TTC549 (cell line): ENCODE measurements around the gene NPHP4.
"Not testable (repeated sequence)": the region's sequence is repeated elsewhere in the genome, so short reads cannot be mapped to it uniquely, and the experiment has no call there.

Source experiments
- FAIRE-seq: peaks from 2 replicates; lab custom pipeline; 2012; peaks lifted over from hg19 to GRCh38; lab: Jason Lieb, UNC

Gene NPHP4

GRCh38 chr1:5910276-5910620, 82.0 kb downstream of the NPHP4 start:
- FAIRE-seq: no peak

- FAIRE-seq: no peak
These were observed 82.5 kb downstream of the NPHP4 start for GRCh38 chr1:5909576-5910275.

- FAIRE-seq: no peak
These were observed 83.5 kb downstream of the NPHP4 start for GRCh38 chr1:5908461-5909375.

GRCh38 chr1:5907966-5908365, 84.3 kb downstream of the NPHP4 start:
- no peak for FAIRE-seq

GRCh38 chr1:5907386-5907785, 84.8 kb downstream of the NPHP4 start:
- FAIRE-seq: no peak

GRCh38 chr1:5906966-5907365, 85.3 kb downstream of the NPHP4 start:
- no peak for FAIRE-seq

GRCh38 chr1:5906116-5906515, 86.1 kb downstream of the NPHP4 start:
- no peak for FAIRE-seq

GRCh38 chr1:5905436-5905835, 86.8 kb downstream of the NPHP4 start:
- no peak for FAIRE-seq

- no peak for FAIRE-seq
These were observed 87.7 kb downstream of the NPHP4 start for GRCh38 chr1:5904551-5904950.

GRCh38 chr1:5903680-5904079, 88.5 kb downstream of the NPHP4 start:
- no peak for FAIRE-seq

- FAIRE-seq: no peak
These were observed 89.2 kb downstream of the NPHP4 start for GRCh38 chr1:5903031-5903430.

- FAIRE-seq: no peak
These were observed 90.4 kb downstream of the NPHP4 start for GRCh38 chr1:5901841-5902240.

- no peak for FAIRE-seq
These were observed 91.1 kb downstream of the NPHP4 start for GRCh38 chr1:5901150-5901549.

GRCh38 chr1:5898266-5898665, 94.0 kb downstream of the NPHP4 start:
- FAIRE-seq: no peak

GRCh38 chr1:5896706-5897660, 95.2 kb downstream of the NPHP4 start:
- no peak for FAIRE-seq

- FAIRE-seq: no peak
These were observed 96.5 kb downstream of the NPHP4 start for GRCh38 chr1:5895446-5896406.

- FAIRE-seq: not testable (repeated sequence)
These were observed 98.4 kb downstream of the NPHP4 start for GRCh38 chr1:5893699-5894278.

GRCh38 chr1:5892329-5892728, 99.9 kb downstream of the NPHP4 start:
- no peak for FAIRE-seq

- FAIRE-seq: no peak
These were observed 100.5 kb downstream of the NPHP4 start for GRCh38 chr1:5891736-5892135.

- no peak for FAIRE-seq
These were observed 101.1 kb downstream of the NPHP4 start for GRCh38 chr1:5891137-5891536.
